GM12878 (cell line): ENCODE measurements around the gene ZSWIM3.

Experiments
- BMI1 ChIP-seq: fragments of 450-650 bp; IDR thresholded peaks from 2 replicates; pipeline ENCODE4 v1.6.1; 2016; ENCODE audit warnings: mild to moderate bottlenecking, moderate library complexity, borderline replicate concordance
- BRCA1 ChIP-seq: IDR thresholded peaks from 2 replicates; pipeline ENCODE4 v1.6.1; 2011; ENCODE audit warnings: low read depth, low read length, improper control_type of control experiment
- CBX3 ChIP-seq: fragments of 200-600 bp; sonication (generic); IDR thresholded peaks from 2 replicates; pipeline ENCODE4 v1.6.1; 2016; ENCODE audit warnings: low read depth, borderline replicate concordance
- CBX5 ChIP-seq: sonication (generic); IDR thresholded peaks from 2 replicates; pipeline ENCODE4 v1.6.1; 2016; ENCODE audit warnings: low read depth, moderate library complexity, mild to moderate bottlenecking, inconsistent platforms
- CTCF ChIP-seq, 3 experiments: IDR thresholded peaks in 2 of 3; conservative IDR thresholded peaks in 1 of 3; 2 replicates each; pipeline ENCODE4 v1.5.1; 2011; ENCODE audit warnings: low read depth in 3 of 3, low read length in 3 of 3, mild to moderate bottlenecking in 3 of 3, control low read depth in 2 of 3, moderate library complexity in 2 of 3, inconsistent platforms in 1 of 3, mixed read lengths in 1 of 3; ENCODE audit not compliant: control insufficient read depth in 2 of 3, insufficient read depth in 1 of 3; ENCODE audit errors: extremely low read depth in 1 of 3
- ELK1 ChIP-seq: IDR thresholded peaks from 2 replicates; pipeline ENCODE4 v1.6.1; 2012; ENCODE audit warnings: low read depth, low read length, improper control_type of control experiment
- EP300 ChIP-seq, 2 experiments: fragments of 150-350 bp in 1 of 2; IDR thresholded peaks; 2 replicates each; pipeline ENCODE4 v1.6.1; 2011 to 2012; ENCODE audit warnings: low read depth in 2 of 2, low read length in 2 of 2, borderline replicate concordance in 1 of 2, improper control_type of control experiment in 1 of 2, inconsistent platforms in 1 of 2; ENCODE audit not compliant: control insufficient read depth in 1 of 2
- FOXM1 ChIP-seq: IDR thresholded peaks from 2 replicates; pipeline ENCODE4 v1.6.1; 2012; ENCODE audit warnings: low read depth, mild to moderate bottlenecking, inconsistent platforms, low read length, moderate library complexity
- POLR2A ChIP-seq: IDR thresholded peaks from 2 replicates; pipeline ENCODE4 v1.6.1; 2011; ENCODE audit warnings: low read depth, mild to moderate bottlenecking, low read length
- POLR2AphosphoS5 ChIP-seq: IDR thresholded peaks from 2 replicates; pipeline ENCODE4 v1.6.1; 2011; ENCODE audit warnings: mild to moderate bottlenecking, low read length, inconsistent platforms
- RFX5 ChIP-seq: IDR thresholded peaks from 2 replicates; pipeline ENCODE4 v1.6.1; 2011; ENCODE audit warnings: low read depth, low read length, improper control_type of control experiment
- TARDBP ChIP-seq: IDR thresholded peaks from 2 replicates; pipeline ENCODE4 v1.6.1; 2016; ENCODE audit warnings: borderline replicate concordance
- USF2 ChIP-seq: IDR thresholded peaks from 2 replicates; pipeline ENCODE4 v1.6.1; 2011; ENCODE audit warnings: low read depth, low read length, improper control_type of control experiment, borderline replicate concordance

GRCh38 chr20:45919542-45920399 is 62.4 kb downstream of the ZSWIM3 start:
- TF ChIP-seq POLR2A (no peak), EP300 (IDR thresholded peaks at IDR 0.05; ENCODE audit: borderline replicate concordance in 1 of 2, control insufficient read depth in 1 of 2, low read depth in 2 of 2, low read length in 2 of 2) (no peak), BRCA1 (no peak), ELK1 (no peak), USF2 (no peak), BMI1 (no peak), CTCF (IDR thresholded peaks at IDR 0.05 in 2 of 3, conservative IDR thresholded peaks at IDR 0.05 in 1 of 3; ENCODE audit: control insufficient read depth in 2 of 3, extremely low read depth in 1 of 3, insufficient read depth in 1 of 3, low read depth in 3 of 3, low read length in 3 of 3) (no peak), TARDBP (no peak), CBX5 (no peak), RFX5 (no peak), POLR2AphosphoS5 (no peak), CBX3 (no peak), FOXM1 (no peak)
